Measurements from ENCODE around the gene MYL5.

DNA sequence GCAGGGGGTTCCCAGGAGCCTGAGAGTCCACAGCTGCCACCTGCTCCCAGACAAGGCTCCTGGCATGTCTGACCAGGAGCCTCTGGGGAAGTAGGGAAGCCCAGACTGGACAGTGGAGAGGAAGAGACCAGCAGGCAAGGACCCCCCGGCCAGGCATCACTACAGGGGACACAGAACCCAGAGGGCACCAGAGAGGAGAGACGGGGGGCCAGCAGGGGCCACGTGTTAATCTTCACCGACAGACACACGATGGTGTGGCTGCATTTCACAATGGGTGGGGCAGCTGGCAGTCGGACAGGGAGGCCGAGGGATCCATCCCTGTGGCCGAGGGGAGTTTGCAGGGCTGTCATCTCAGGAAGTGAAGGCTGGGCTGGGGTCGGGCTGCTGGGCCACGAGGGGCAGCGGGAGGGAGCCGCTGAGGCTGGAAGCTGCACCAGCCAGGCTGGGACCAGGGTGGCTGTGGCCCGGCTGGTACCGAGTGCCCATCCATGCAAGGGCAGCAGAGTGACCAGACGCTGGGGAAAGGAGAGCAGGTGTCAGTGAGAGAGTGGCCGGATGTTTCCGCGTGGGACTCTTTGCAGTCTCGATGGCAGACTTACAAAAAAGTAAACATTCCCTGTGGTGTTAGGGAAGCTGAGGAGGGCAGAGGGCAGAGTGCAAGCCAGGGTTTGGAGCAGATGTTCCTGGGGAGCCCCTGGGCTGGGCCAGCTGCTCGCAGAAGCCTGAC is 44.3 kb upstream of the MYL5 start:
- TF ChIP-seq, protein P1, sequence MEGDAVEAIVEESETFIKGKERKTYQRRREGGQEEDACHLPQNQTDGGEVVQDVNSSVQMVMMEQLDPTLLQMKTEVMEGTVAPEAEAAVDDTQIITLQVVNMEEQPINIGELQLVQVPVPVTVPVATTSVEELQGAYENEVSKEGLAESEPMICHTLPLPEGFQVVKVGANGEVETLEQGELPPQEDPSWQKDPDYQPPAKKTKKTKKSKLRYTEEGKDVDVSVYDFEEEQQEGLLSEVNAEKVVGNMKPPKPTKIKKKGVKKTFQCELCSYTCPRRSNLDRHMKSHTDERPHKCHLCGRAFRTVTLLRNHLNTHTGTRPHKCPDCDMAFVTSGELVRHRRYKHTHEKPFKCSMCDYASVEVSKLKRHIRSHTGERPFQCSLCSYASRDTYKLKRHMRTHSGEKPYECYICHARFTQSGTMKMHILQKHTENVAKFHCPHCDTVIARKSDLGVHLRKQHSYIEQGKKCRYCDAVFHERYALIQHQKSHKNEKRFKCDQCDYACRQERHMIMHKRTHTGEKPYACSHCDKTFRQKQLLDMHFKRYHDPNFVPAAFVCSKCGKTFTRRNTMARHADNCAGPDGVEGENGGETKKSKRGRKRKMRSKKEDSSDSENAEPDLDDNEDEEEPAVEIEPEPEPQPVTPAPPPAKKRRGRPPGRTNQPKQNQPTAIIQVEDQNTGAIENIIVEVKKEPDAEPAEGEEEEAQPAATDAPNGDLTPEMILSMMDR (IDR thresholded peaks at IDR 0.05 in 2 of 3, conservative IDR thresholded peaks at IDR 0.05 in 1 of 3; ENCODE audit: control insufficient read depth in 2 of 3, extremely low read depth in 1 of 3, insufficient read depth in 1 of 3, low read depth in 3 of 3, low read length in 3 of 3), result no peak
- TF ChIP-seq MTA3 (IDR thresholded peaks at IDR 0.05; ENCODE audit: borderline replicate concordance, low read length) (no peak), PAX8 (IDR thresholded peaks at IDR 0.05) (no peak), RFX5 (IDR thresholded peaks at IDR 0.05; ENCODE audit: low read depth, low read length) (no peak), TARDBP (IDR thresholded peaks at IDR 0.05; ENCODE audit: borderline replicate concordance) (no peak), EZH2 (IDR thresholded peaks at IDR 0.05; ENCODE audit: borderline replicate concordance, control insufficient read depth, low read depth, low read length) (no peak), SP1 (IDR thresholded peaks at IDR 0.05; ENCODE audit: low read depth, low read length) (no peak), ESRRA (IDR thresholded peaks at IDR 0.05; ENCODE audit: low read length) (no peak), GATAD2B (conservative IDR thresholded peaks at IDR 0.05; ENCODE audit: low read depth) (no peak), PML (IDR thresholded peaks at IDR 0.05; ENCODE audit: low read length) (no peak), SMC3 (IDR thresholded peaks at IDR 0.05; ENCODE audit: borderline replicate concordance, low read length) (no peak), ATF2 (IDR thresholded peaks at IDR 0.05; ENCODE audit: low read length) (no peak)
- TF ChIP-seq, protein P2, sequence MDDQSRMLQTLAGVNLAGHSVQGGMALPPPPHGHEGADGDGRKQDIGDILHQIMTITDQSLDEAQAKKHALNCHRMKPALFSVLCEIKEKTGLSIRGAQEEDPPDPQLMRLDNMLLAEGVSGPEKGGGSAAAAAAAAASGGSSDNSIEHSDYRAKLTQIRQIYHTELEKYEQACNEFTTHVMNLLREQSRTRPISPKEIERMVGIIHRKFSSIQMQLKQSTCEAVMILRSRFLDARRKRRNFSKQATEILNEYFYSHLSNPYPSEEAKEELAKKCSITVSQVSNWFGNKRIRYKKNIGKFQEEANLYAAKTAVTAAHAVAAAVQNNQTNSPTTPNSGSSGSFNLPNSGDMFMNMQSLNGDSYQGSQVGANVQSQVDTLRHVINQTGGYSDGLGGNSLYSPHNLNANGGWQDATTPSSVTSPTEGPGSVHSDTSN (IDR thresholded peaks at IDR 0.05; ENCODE audit: insufficient replicate concordance, low read depth, low read length), result no peak

All from GM12878 (cell line).